Fibroblast of villous mesenchyme (primary cell): ENCODE results near the gene BPGM. TPM values are rescaled to one million over a fixed set of nuclear protein-coding genes. Genes with fewer than 3 reads are reported as not detected.

Experiments used
- DNase-seq: peaks from one replicate; pipeline ENCODE4 v3.0.0-alpha.2; 2010; ENCODE audit warnings: low read depth
- H3K4me3 ChIP-seq: 2 replicates; pipeline ENCODE4 v1.5.1; 2011; ENCODE audit warnings: low read depth, mild to moderate bottlenecking, low read length
- total RNA-seq: library from RNA; depleted of rRNA; stranded (reverse); fragments of >200 nt; gene quantifications from 2 replicates; pipeline ENCODE4 v1.2.3, GENCODE V29; 2012
- TF ChIP-seq, protein P1 (sequence below): IDR thresholded peaks from 2 replicates; pipeline ENCODE4 v1.5.1; 2012; ENCODE audit warnings: low read depth, mild to moderate bottlenecking, low read length; ENCODE audit not compliant: insufficient read depth

BPGM gene
- total RNA-seq, 1 donor: 59.2 TPM

DNA sequence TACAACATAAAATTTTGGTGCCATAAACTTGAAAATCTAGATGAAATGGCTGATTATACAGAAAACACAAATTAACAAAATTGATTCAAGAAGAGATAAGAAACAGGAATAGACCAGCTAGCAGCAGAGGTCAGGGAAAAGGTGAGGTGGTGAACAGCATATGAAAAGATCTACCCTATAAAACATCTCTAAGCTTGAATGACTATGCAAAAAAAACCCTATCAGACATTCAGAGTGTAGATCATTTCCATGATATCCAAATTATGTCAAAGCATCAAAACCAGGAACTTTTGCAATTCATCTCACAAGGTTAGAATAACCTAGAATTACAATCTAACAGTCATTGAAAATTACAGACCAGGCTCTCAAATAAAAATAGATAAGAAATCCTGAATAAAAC is 14.6 kb upstream of the BPGM start:
- no peak overlapping the region for H3K4me3 ChIP-seq
- TF ChIP-seq, protein P1, sequence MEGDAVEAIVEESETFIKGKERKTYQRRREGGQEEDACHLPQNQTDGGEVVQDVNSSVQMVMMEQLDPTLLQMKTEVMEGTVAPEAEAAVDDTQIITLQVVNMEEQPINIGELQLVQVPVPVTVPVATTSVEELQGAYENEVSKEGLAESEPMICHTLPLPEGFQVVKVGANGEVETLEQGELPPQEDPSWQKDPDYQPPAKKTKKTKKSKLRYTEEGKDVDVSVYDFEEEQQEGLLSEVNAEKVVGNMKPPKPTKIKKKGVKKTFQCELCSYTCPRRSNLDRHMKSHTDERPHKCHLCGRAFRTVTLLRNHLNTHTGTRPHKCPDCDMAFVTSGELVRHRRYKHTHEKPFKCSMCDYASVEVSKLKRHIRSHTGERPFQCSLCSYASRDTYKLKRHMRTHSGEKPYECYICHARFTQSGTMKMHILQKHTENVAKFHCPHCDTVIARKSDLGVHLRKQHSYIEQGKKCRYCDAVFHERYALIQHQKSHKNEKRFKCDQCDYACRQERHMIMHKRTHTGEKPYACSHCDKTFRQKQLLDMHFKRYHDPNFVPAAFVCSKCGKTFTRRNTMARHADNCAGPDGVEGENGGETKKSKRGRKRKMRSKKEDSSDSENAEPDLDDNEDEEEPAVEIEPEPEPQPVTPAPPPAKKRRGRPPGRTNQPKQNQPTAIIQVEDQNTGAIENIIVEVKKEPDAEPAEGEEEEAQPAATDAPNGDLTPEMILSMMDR: no peak
- DNase-seq: no peak

DNA sequence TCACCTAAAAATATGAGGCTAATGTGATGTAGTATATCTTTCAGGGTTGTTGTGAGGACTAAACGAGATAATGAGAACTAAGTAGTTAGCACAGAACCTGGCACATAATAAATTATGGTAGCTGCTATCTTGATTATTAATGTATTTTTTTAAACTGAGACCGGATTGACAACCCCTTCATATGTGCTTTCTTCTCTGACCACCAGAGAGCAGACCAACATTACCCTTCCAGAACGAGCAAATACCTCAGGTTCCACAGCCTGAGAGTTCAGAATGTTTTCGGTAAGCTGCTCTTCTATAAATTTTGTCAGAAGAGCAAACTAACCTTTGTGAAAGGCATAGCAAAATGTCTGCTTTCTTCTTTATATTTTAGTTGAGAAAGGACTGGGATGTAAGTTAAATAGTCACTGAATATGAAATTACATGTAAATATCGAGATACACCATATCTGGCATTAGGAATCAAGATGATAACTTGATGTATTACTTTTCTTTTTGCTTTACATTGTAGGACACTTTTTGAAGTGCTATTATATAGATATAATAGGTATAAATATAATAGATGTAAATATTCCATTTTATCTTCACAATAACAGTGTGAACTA is 13.6 kb upstream of the BPGM start:
- no peak overlapping the region for H3K4me3 ChIP-seq
- DNase-seq: peak; percentile 72
- TF ChIP-seq, protein P1: peak; percentile 67

DNA sequence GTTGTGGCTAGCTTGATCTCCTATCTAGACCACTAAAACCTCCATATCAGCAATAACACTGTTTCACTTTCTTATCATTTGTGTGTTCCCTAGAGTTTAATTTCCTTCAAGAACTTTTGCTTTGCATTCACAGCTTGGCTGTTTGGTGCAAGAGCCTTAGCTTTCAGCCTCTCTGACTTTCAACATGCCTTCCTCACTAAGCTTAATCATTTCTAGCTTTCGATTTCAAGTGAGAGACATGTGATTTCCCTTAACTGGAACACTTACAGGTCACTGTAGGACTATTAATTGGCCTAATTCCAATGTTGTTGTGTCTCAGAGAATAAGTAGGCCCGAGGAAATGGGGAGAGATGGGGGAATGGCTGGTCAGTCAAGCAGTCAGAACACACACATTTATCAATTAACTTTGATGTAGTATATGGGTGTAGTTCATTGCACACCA is 10.6 kb upstream of the BPGM start:
- H3K4me3 ChIP-seq: no peak overlapping the region
- TF ChIP-seq, protein P1: no peak
- peak; percentile 65 for DNase-seq

DNA sequence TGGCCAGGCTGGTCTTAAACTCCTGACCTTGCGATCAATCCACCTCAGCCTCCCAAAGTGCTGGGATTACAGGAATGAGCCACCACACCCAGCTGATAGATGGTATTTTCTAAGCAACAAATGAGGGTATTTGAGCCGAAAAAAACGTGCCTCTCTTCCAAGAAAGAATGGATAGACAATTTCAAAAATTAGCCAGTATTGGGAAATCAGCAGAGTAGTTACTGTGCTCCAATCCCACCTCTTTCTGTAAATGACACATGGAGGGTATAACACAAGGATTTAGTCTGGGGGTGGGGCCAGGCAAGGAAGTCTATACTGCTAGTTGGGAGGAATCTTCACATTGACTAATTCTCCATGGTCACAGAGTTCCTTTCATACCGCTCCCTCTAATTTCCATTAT is 9.2 kb upstream of the BPGM start:
- TF ChIP-seq, protein P1: no peak
- DNase-seq: no peak
- no peak overlapping the region for H3K4me3 ChIP-seq

DNA sequence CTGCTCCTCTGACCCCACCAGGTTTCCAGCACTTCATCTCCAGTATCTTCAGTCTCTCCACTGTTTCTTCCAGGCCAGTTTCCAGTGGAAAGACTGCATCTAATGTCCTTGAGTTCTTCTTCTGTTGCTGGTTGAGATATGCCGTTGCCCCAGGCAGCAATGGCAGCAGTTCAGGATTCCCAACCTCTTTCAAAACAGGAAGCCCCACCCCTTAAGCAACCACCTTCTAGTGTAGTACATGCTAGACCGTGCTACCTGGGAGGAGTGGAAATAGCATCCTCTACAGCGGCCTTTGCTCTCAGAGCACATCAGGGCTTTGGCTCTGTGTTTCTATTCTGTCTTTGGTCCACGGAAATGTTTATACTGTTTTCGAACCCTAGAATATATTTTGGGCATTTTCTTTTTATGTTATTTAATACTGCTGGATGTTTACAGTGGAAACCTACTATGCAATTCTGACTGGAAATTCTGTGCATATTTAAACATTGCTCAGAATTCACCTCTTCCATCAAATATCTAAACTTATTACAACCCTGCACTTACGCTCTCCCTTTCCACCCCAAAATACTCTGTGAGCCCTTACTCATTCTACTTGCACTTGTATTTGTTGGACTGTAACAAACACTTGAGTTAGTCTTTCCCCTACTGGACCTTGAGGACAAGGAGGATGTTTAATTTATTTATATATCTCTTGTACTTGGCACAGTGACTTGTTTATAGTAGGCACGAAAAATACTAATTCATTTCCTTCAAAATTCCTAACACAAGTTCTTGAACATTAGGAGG is 8.5 kb upstream of the BPGM start:
- no peak overlapping the region for H3K4me3 ChIP-seq
- TF ChIP-seq, protein P1: no peak
- no peak for DNase-seq

DNA sequence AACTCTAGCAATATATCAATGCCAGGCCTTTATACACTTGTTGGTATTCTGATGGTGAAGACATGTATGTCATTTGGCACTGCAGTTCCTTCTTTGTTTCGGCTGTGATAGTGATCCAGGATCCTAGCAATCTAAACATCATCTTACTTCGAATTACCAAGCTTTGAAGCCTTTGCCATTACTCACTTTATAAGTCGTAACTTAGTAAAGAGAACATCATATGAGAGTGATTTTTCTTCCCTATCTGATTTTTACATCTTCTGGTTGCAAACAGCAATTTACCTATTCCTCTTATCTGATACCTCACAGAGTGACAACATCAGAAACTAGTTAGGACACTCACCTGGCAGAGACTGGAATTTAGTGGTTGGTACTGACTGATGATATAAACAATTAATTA is 7.6 kb upstream of the BPGM start:
- no peak for DNase-seq
- TF ChIP-seq, protein P1: no peak
- H3K4me3 ChIP-seq: no peak overlapping the region
